Fibroblast of upper back skin (primary cell): ENCODE data around the gene SYNCRIP.
A peak's percentile ranks its signal among the peaks of the same experiment; 100 is the strongest.
"Not testable (repeated sequence)": the region's sequence is repeated elsewhere in the genome, so short reads cannot be mapped to it uniquely, and the experiment has no call there.

ENCODE experiments used
- DNase-seq: peaks from one replicate; pipeline ENCODE4 v3.0.0-alpha.2; 2013

The SYNCRIP gene

GRCh38 chr6:85593438-85594196 lies 49.1 kb downstream of the SYNCRIP start, which contains the start of gene SNX14:
Gene SNX14 (minus strand): TSS chr6:85593858. CDS start chr6:85593718, 140 bp downstream.
- peak; percentile 94 for DNase-seq

- no peak for DNase-seq
These were observed 50.7 kb downstream of the SYNCRIP start for GRCh38 chr6:85592033-85592432.

GRCh38 chr6:85591207-85591606 lies 51.5 kb downstream of the SYNCRIP start:
- no peak for DNase-seq

- no peak for DNase-seq
These were observed 56.9 kb downstream of the SYNCRIP start for GRCh38 chr6:85585741-85586140.

GRCh38 chr6:85582832-85583231 lies 59.9 kb downstream of the SYNCRIP start:
- DNase-seq: not testable (repeated sequence)

GRCh38 chr6:85581572-85581971 lies 61.1 kb downstream of the SYNCRIP start:
- no peak for DNase-seq

- DNase-seq: peak; percentile 52
These were observed 61.8 kb downstream of the SYNCRIP start for GRCh38 chr6:85580878-85581267.

GRCh38 chr6:85580118-85580877 lies 62.4 kb downstream of the SYNCRIP start:
- no peak for DNase-seq

- DNase-seq: no peak
These were observed 63.1 kb downstream of the SYNCRIP start for GRCh38 chr6:85579581-85579980.

- DNase-seq: peak; percentile 20
These were observed 66.2 kb downstream of the SYNCRIP start for GRCh38 chr6:85576476-85576875.

GRCh38 chr6:85574932-85575598 lies 67.6 kb downstream of the SYNCRIP start:
- peak; percentile 72 for DNase-seq

GRCh38 chr6:85569323-85569722 lies 73.4 kb downstream of the SYNCRIP start:
- peak; percentile 20 for DNase-seq

GRCh38 chr6:85568411-85568810 lies 74.3 kb downstream of the SYNCRIP start:
- no peak for DNase-seq

- DNase-seq: no peak
These were observed 77.0 kb downstream of the SYNCRIP start for GRCh38 chr6:85565736-85566135.

GRCh38 chr6:85564223-85564622 lies 78.5 kb downstream of the SYNCRIP start:
- not testable (repeated sequence) for DNase-seq
